IMR-90 (cell line): Measurements from ENCODE around the gene FRYL. TPM values are rescaled to one million over a fixed set of nuclear protein-coding genes. Genes with fewer than 3 reads are reported as not detected.
A peak's percentile ranks its signal among the peaks of the same experiment; 100 is the strongest.

Source experiments
- ATAC-seq: fragments of 200-7000 bp; cut with Tn5 transposase; 2 replicates; pipeline ENCODE4 v1.9.1; 2020; ENCODE audit warnings: low read depth, mild to moderate bottlenecking, moderate library complexity
- BruUV-seq: library from RNA; stranded (reverse); fragments of 400-500 nt; replicated peaks from 2 replicates; lab custom pipeline; 2021; lab: Mats Ljungman, UMichigan
- CTCF ChIA-PET: fragments of 300-600 bp; formaldehyde crosslinking; extraction: SDS; loops from one replicate; lab custom pipeline; 2021; ENCODE audit warnings: antibody characterized with exemption; lab: Yijun Ruan, JAX
- POLR2A ChIA-PET: fragments of 300-600 bp; sonication (Branson Sonifier 250); formaldehyde crosslinking; loops from one replicate; lab custom pipeline; 2022; ENCODE audit warnings: antibody characterized with exemption; ENCODE audit not compliant: unreplicated experiment; lab: Charles Lee
- DNase-seq: peaks from one replicate; pipeline ENCODE4 v3.0.0; 2013
- H2AFZ ChIP-seq: replicated peaks from 2 replicates; pipeline ENCODE3; 2013; ENCODE audit warnings: low read length, mild to moderate bottlenecking; ENCODE audit not compliant: poor library complexity
- H2AK5ac ChIP-seq: 2 replicates; pipeline ENCODE4 v1.6.1; 2013; ENCODE audit warnings: low read depth, low read length, inconsistent platforms
- H2AK9ac ChIP-seq: replicated peaks from 2 replicates; pipeline ENCODE3; 2013; ENCODE audit warnings: mild to moderate bottlenecking, low read depth, low read length, moderate library complexity; ENCODE audit not compliant: poor library complexity
- H2BK120ac ChIP-seq: 2 replicates; pipeline ENCODE4 v1.6.1; 2013; ENCODE audit warnings: low read depth, low read length, inconsistent platforms
- H2BK15ac ChIP-seq: 3 replicates; pipeline ENCODE4 v1.6.1; 2013; ENCODE audit warnings: low read depth, low read length, inconsistent platforms
- H2BK20ac ChIP-seq: 2 replicates; pipeline ENCODE4 v1.6.1; 2013; ENCODE audit warnings: low read depth, mild to moderate bottlenecking, inconsistent platforms, low read length, moderate library complexity
- H2BK5ac ChIP-seq: 2 replicates; pipeline ENCODE4 v1.6.1; 2013; ENCODE audit warnings: mild to moderate bottlenecking, low read depth, low read length, inconsistent platforms; ENCODE audit not compliant: poor library complexity, severe bottlenecking
- H3K14ac ChIP-seq: replicated peaks from 2 replicates; pipeline ENCODE4 v1.6.1; 2013; ENCODE audit warnings: low read depth, low read length, inconsistent platforms
- H3K18ac ChIP-seq: 2 replicates; pipeline ENCODE4 v1.6.1; 2013; ENCODE audit warnings: low read depth, low read length, control low read depth
- H3K23ac ChIP-seq: 2 replicates; pipeline ENCODE4 v1.6.1; 2013; ENCODE audit warnings: low read depth, low read length, inconsistent platforms
- H3K27ac ChIP-seq: 2 replicates; pipeline ENCODE4 v1.5.1; 2013; ENCODE audit warnings: mild to moderate bottlenecking, control low read depth, low read length; ENCODE audit not compliant: insufficient read depth
- H3K27me3 ChIP-seq: 2 replicates; pipeline ENCODE4 v1.6.1; 2013; ENCODE audit warnings: low read length; ENCODE audit not compliant: control insufficient read depth, insufficient read depth
- H3K36me3 ChIP-seq: 2 replicates; pipeline ENCODE4 v1.6.1; 2013; ENCODE audit warnings: low read length, mixed read lengths; ENCODE audit not compliant: control insufficient read depth, insufficient read depth
- H3K4ac ChIP-seq: 2 replicates; pipeline ENCODE4 v1.6.1; 2013; ENCODE audit warnings: low read depth, low read length, inconsistent platforms
- H3K4me1 ChIP-seq: 2 replicates; pipeline ENCODE4 v1.6.1; 2013; ENCODE audit warnings: low read length, mixed read lengths; ENCODE audit not compliant: control insufficient read depth, insufficient read depth
- H3K4me2 ChIP-seq: 2 replicates; pipeline ENCODE4 v1.6.1; 2013; ENCODE audit warnings: low read depth, mild to moderate bottlenecking, control low read depth, low read length, moderate library complexity
- H3K4me3 ChIP-seq: 2 replicates; pipeline ENCODE4 v1.5.1; 2013; ENCODE audit warnings: low read depth, mild to moderate bottlenecking, control low read depth, low read length, moderate library complexity; ENCODE audit not compliant: insufficient read depth
- H3K56ac ChIP-seq: 2 replicates; pipeline ENCODE4 v1.6.1; 2013; ENCODE audit warnings: low read length, inconsistent platforms; ENCODE audit not compliant: insufficient read depth; ENCODE audit errors: extremely low read depth
- H3K79me1 ChIP-seq, 2 experiments: 2 replicates each; pipeline ENCODE4 v1.6.1; 2013; ENCODE audit warnings: low read length in 2 of 2, inconsistent platforms in 1 of 2, low read depth in 1 of 2
- H3K9ac ChIP-seq: 2 replicates; pipeline ENCODE4 v1.6.1; 2013; ENCODE audit warnings: low read depth, low read length, control low read depth
- H3K9me1 ChIP-seq: 2 replicates; pipeline ENCODE4 v1.6.1; 2013; ENCODE audit warnings: low read length, inconsistent platforms; ENCODE audit not compliant: insufficient read depth
- H3K9me3 ChIP-seq: 2 replicates; pipeline ENCODE4 v1.6.1; 2013; ENCODE audit warnings: low read length; ENCODE audit not compliant: control insufficient read depth, insufficient read depth
- H4K20me1 ChIP-seq: 2 replicates; pipeline ENCODE4 v1.6.1; 2013; ENCODE audit warnings: low read length, inconsistent platforms; ENCODE audit not compliant: insufficient read depth
- H4K5ac ChIP-seq: 2 replicates; pipeline ENCODE4 v1.6.1; 2013; ENCODE audit warnings: mild to moderate bottlenecking, low read depth, low read length, control low read depth
- H4K8ac ChIP-seq, 2 experiments: 2 replicates each; pipeline ENCODE4 v1.6.1; 2013; ENCODE audit warnings: low read depth in 2 of 2, low read length in 2 of 2, control low read depth in 1 of 2, inconsistent platforms in 1 of 2
- H4K91ac ChIP-seq: 2 replicates; pipeline ENCODE4 v1.6.1; 2013; ENCODE audit warnings: low read depth, low read length, inconsistent platforms; ENCODE audit not compliant: insufficient read depth
- CEBPB ChIP-seq: IDR thresholded peaks from 2 replicates; pipeline ENCODE4 v1.6.1; 2012; ENCODE audit warnings: low read depth, low read length, improper control_type of control experiment
- MAZ ChIP-seq: IDR thresholded peaks from 2 replicates; pipeline ENCODE4 v1.6.1; 2012; ENCODE audit warnings: low read depth, mild to moderate bottlenecking, low read length, improper control_type of control experiment, moderate library complexity, borderline replicate concordance
- WGBS, 2 experiments: methylation state at CpG; one replicate each; pipeline versions ENCODE4 v1.1.5 to v1.1.7; 2013; ENCODE audit warnings: missing lambda C conversion rate in 2 of 2; ENCODE audit not compliant: insufficient read length in 1 of 2; ENCODE audit errors: extremely low coverage in 2 of 2; 5-methylcytosine and 5-hydroxymethylcytosine counted together
- dilution Hi-C: fragments of 300-500 bp; cut with HindIII; formaldehyde crosslinking; loops from one replicate; pipeline ENCODE4 v1.14.3; 2018; ENCODE audit warnings: low sequenced_read_pairs; ENCODE audit not compliant: unreplicated experiment
- in situ Hi-C: fragments of 300-500 bp; cut with MboI; formaldehyde crosslinking; loops from 3 replicates; pipeline ENCODE4 v1.14.3; 2019; ENCODE audit warnings: low sequenced_read_pairs, inconsistent platforms, mixed read lengths
- intact Hi-C: fragments of 100-400 bp; cut with micrococcal nuclease; formaldehyde crosslinking; loops from 2 replicates; pipeline ENCODE4 v1.10.0; 2022
- polyA plus RNA-seq, 3 experiments: library from polyadenylated mRNA; depleted of rRNA; stranded (reverse); fragments of >200 nt; gene quantifications; 2 replicates each; pipeline ENCODE4 v1.2.3, GENCODE V29; 2012; ENCODE audit warnings: low replicate concordance in 1 of 3
- total RNA-seq: library from RNA; depleted of rRNA; stranded (reverse); fragments of >200 nt; gene quantifications from 2 replicates; pipeline ENCODE4 v1.2.3, GENCODE V29; 2012

FRYL gene
- total and polyA plus RNA-seq, 2 of the 4 experiments (the other 2 are of a cell fraction), result 9.9 to 77.4 TPM

DNA sequence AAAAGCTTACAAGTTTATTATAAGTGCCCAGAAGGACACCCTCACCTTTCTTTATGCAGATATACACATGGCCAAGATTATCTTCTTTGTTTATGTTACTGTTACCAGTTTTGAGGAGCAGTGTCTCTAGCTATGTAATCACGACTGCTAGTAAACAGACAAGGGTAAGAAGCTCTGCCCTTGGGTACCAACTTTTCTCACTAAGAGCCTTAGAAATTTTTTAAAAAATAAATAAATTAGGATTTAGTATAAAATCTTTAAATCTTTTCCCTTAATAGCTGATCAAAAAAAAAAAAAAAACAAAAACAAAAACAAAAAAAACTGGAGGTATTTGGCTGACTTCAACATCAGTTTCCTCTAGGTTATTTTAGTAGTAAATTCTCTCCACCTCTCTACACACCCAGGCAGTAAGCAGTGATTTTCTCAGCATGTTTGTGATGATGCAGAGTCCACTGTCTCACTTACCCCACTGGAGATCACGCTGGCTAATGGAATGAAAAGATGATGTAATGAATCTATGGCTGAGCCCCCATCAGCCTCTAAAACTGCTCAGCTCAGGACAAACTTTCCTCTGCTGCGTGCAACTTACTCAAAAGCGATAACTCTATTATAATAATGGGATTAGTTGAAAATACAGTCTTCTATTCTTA lies 125.9 kb downstream of the FRYL start:
- Histone ChIP-seq H2BK15ac (no peak overlapping the region), H3K9me1 (peaks cover 8% of the 10 kb centered on the region; the same call in 1 of the 2 replicates), H2AK9ac (no peak overlapping the region), H3K14ac (no peak overlapping the region), H3K4me1 (peaks cover 5% of the 10 kb centered on the region), H2AK5ac (no peak overlapping the region), H3K4me2 (peak overlapping the region; percentile 66), H4K8ac (no peak overlapping the region), H3K79me1 (peaks cover 33 to 54% of the 10 kb centered on the region in 2 experiments), H3K56ac (no peak overlapping the region), H3K4ac (no peak overlapping the region), H2BK5ac (no peak overlapping the region), H2BK120ac (no peak overlapping the region), H3K27me3 (no peaks in the 10 kb centered on the region), H3K27ac (no peak overlapping the region), H2AFZ (no peak overlapping the region), H3K23ac (peak overlapping the region; percentile 13; the same call in 1 of the 2 replicates), H3K4me3 (no peak overlapping the region), H3K18ac (no peak overlapping the region), H3K36me3 (no peaks in the 10 kb centered on the region; the same call in 1 of the 2 replicates), H2BK20ac (no peak overlapping the region), H4K91ac (no peak overlapping the region), H3K9me3 (no peaks in the 10 kb centered on the region), H4K20me1 (peaks cover 18% of the 10 kb centered on the region), H3K9ac (no peak overlapping the region; the same call in 1 of the 2 replicates), H4K5ac (no peak overlapping the region)
- no TSS peak for BruUV-seq
- dilution Hi-C loops, result no loop called here
- DNase-seq (peak; percentile 49), ATAC-seq (peak; percentile 54)
- no CpG with 5 or more reads among the region's 4 CpGs for WGBS, 2 experiments
- ChIA-PET CTCF (interaction anchor here (1.1 to 1.5 kb wide), 2 partner anchors 30 to 34 kb away, joined by 3 read pairs; no protein-coding TSS in a partner anchor), POLR2A (interaction anchor here (0.6 to 0.7 kb wide), 2 partner anchors 13 to 127 kb away, joined by 4 to 5 read pairs; no protein-coding TSS in a partner anchor)
- in situ Hi-C loops, result no loop called here
- intact Hi-C loops, result no loop called here
- TF ChIP-seq CEBPB (0 out of 2 replicates have a peak, but pooled peaks have one; percentile 7), MAZ (no peak)
